GM18505 (cell line): Measurements from ENCODE around the gene ITGA2B.
"Not testable (repeated sequence)": the region's sequence is repeated elsewhere in the genome, so short reads cannot be mapped to it uniquely, and the experiment has no call there.

Source experiments
- ATAC-seq: cut with Tn5 transposase; IDR thresholded peaks from one replicate; pipeline ENCODE4 v1.9.1; 2021; ENCODE audit not compliant: unreplicated experiment
- POLR2A ChIP-seq: IDR thresholded peaks from 4 replicates; pipeline ENCODE4 v1.6.1; 2011; ENCODE audit warnings: borderline replicate concordance; ENCODE audit not compliant: insufficient read depth, insufficient read length; ENCODE audit errors: extremely low read depth

ITGA2B gene

DNA sequence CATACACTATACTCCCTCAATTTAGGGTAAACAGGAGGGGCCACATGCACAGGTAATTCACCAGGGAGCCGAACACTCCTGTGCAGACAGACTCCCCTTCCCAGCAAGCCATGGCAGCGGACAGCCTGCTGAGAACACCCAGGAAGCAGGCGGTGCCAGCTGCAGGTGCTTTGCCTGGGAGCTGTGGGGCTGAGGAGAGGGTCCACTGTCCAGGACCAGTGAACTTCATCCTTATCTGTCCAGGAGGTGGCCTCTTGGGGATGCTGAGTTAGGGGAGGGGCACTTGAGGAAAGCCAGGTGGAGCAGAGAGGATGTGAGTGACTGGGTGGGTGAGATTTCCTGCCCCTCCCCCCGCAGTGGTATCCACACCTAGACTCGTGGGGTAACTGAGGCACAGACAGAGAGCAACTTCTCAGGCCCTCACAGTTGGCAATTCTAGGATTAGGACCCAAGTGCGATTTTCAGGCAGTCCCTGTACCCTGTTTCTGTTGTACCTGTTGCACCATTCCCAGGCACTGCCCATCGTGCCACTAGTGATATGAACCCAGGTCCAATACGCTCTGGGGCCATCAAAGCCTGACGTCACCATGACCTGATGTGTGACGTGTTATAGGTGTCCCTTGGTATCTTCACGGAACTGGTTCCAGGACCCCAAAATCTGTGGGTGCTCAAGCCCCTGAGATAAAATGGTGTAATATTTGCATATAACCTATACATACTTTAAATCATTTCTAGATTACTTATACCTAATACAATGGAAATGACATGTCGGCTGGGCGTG is 43.2 kb downstream of the ITGA2B start:
- no peak for ATAC-seq
- TF ChIP-seq POLR2A: no peak

DNA sequence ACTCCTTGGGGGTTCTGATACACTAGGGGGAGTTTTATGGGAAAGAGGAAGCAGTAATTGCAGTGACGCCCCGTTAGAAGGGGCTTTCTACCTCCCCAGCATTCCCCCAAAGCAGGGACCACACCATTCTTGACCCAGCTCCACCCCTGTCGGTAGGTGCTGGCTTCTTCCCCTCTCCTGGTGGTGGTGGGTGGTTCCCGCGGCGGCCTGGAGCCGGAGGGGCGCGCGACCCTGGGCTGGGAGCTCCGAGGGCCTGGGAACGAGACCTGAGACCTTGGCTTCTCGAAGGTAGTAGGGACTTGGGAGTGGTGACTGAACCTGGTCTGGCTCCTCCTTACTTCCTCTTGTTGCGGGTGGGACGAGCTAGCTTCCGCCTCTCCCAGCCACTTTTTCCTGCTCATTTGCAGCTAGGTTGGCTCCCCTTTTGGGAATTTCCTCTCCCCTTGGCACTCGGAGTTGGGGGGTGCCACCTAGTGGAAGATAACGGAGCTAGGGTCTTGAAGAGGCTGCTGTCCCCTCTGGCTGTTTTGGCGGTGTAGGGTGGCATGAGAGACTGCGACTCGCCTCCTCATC is 43.9 kb downstream of the ITGA2B start:
- TF ChIP-seq POLR2A: no peak
- peak; percentile 8 for ATAC-seq

- peak; percentile 36 for ATAC-seq
- peak; percentile 96 for TF ChIP-seq POLR2A
Measured at GRCh38 chr17:44344939-44345453, 44.5 kb downstream of the ITGA2B start, which contains the start of gene GRN. Gene GRN, plus strand, starts transcription at chr17:44345302. Its CDS starts 3,863 bp downstream, at chr17:44349165.

- TF ChIP-seq POLR2A: no peak
Measured at GRCh38 chr17:44343510-44344209, 45.8 kb downstream of the ITGA2B start.

GRCh38 chr17:44340553-44340952 is 48.9 kb downstream of the ITGA2B start:
- ATAC-seq: not testable (repeated sequence)

More at GRCh38 chr17:44343510-44344209, 45.8 kb downstream of the ITGA2B start:
- no peak for ATAC-seq

GRCh38 chr17:44338702-44339101 is 50.7 kb downstream of the ITGA2B start:
- no peak for TF ChIP-seq POLR2A

GRCh38 chr17:44335968-44336367 is 53.5 kb downstream of the ITGA2B start:
- TF ChIP-seq POLR2A: no peak
- ATAC-seq: no peak

More at GRCh38 chr17:44338702-44339101, 50.7 kb downstream of the ITGA2B start:
- ATAC-seq: no peak

DNA sequence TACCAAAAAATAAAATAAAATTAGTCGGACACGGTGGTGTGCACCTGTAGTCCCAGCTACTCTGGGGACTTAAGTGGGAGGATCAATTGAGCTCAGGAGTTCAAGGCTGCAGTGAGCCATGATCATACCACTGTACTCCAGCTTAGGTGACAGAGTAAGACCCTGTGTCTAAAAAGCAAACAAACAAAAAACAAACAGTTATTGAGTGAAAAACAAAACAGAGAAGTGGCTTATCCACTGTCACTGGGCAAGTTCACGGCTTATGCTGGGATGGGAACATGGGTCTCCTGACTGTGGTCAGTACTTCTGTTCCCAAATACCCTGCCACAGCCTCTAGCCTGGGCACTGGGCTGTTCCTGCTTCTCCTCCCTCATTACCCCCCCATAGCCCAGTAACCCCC is 53.9 kb downstream of the ITGA2B start:
- ATAC-seq: no peak
- no peak for TF ChIP-seq POLR2A

DNA sequence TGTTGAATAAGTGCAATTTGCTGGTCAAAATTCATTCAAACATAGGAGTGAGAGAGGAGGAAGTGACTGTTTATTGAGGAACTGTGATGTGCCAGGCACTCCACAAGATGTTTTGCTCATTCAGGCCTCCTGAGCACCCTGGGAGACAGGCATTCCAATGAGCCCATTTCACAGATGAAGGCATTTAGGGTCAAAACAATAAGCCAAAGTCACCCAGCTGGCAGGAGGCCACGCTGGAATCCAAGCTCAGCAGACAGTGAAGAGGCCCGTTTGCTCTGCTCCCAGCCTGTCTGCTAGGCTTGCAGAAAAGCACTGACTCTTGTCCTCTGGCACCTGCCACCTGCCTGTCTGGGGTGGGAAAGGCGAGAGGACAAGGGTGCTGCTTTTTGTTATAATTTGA is 54.7 kb downstream of the ITGA2B start:
- ATAC-seq: no peak
- TF ChIP-seq POLR2A: no peak

DNA sequence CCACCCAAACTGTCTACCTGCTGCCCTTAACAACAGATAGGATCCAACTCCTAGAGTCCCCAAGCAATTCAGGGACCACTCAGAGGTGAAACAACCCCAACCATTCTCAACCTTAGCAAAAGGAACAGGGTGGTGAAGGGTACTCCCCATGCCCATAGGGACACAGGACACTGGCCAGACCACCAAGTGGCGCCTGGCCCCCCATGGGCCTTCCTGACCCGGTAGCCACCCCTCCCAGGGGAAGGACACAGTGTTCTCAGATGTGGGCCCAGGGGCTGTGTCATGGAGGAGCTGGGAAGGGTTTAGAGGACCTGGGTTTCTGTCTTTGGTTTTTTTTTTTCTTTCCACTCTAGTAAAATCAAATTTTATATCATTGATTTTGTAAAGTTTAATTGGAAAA is 55.1 kb downstream of the ITGA2B start:
- TF ChIP-seq POLR2A: no peak
- no peak for ATAC-seq

GRCh38 chr17:44333371-44333770 is 56.1 kb downstream of the ITGA2B start:
- TF ChIP-seq POLR2A: no peak
- ATAC-seq: no peak

DNA sequence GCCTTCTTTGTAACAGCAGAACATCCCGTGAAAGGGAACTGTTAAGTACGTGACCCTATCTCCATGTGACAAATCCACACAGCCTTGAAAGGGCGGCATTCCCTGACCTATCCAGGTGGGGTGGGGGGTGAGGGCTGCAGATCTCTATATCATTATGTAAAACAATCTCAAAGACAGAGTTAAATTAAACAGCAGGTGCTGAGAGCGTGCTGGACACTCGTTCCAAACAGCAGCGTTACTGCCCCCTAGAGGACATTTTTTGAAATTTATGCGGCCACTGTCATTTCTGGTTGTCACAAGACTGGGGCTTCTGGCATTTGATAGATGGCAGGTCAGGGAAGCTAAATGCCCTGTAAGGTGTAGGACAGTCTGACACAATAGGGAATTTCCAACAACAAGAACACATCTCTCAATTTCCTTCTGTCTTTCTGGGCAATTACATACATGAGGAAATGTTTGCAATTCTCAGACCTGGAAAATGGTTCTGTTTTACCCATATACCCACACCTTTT is 58.1 kb downstream of the ITGA2B start:
- TF ChIP-seq POLR2A: no peak
- no peak for ATAC-seq

DNA sequence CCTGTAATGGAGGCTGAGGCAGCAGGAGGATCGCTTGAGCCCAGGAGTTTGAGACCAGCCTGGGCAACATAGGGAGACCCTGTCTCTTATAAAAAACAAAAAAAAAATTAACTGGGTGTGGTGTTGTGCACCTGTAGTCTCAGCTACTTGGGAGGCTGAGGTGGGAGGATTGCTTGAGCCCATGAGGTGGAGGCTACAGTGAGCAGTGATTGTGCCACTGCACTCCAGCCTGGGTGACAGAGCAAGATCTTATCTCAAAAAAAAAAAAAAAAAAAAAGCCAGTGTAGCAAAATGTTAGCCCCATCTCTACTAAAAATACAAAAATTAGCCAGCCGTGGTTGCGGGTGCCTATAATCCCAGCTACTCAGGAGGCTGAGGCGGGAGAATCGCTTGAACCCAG is 59.2 kb downstream of the ITGA2B start:
- ATAC-seq: not testable (repeated sequence)

DNA sequence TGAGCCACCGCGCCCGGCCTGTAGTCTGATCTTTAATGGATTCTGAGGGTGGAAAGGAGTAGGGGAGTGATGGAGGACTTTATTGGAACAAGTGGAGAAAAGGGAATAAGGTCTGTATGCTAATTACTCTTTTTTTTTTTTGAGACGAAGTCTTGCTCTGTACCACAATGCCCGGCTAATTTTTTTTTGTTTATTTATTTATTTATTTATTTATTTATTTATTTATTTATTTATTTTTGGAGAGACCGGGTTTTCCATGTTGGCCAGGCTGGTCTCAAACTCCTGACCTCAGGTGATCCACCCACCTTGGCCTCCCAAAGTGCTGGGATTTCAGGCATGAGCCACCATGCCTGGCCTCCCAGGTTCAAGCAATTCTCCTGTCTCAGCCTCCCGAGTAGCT is 59.9 kb downstream of the ITGA2B start:
- ATAC-seq: not testable (repeated sequence)
